GM10266 (cell line): Measurements from ENCODE around the gene ABI3BP.

Source experiments
- DNase-seq: peaks from one replicate; pipeline ENCODE4 v3.0.0; 2012; ENCODE audit errors: extremely low spot score
- TF ChIP-seq, protein P1 (sequence below): IDR thresholded peaks from 2 replicates; pipeline ENCODE4 v1.5.1; 2012; ENCODE audit warnings: mild to moderate bottlenecking, low read depth; ENCODE audit not compliant: control insufficient read depth, insufficient read depth; ENCODE audit errors: missing control alignments

ABI3BP gene

DNA sequence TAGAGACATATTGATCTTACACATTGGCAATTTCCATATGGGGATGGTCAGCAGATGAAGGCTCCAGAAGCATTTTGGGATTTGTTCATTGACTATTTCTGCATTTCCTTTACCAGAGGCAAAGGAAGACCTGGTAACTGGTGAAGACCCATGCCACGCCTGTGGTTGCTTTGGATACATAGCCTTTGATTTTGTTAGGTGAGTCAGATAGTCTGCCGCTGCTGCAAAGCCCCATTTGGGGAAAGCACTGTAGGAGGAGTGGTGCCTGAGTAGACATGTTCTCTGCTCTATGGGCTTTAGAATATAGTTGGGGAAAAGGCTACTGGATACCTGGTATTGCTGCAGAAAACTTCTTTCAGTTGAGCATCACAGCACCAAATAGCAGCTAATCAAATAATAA lies 227.2 kb downstream of the ABI3BP start:
- DNase-seq: no peak
- TF ChIP-seq, protein P1, sequence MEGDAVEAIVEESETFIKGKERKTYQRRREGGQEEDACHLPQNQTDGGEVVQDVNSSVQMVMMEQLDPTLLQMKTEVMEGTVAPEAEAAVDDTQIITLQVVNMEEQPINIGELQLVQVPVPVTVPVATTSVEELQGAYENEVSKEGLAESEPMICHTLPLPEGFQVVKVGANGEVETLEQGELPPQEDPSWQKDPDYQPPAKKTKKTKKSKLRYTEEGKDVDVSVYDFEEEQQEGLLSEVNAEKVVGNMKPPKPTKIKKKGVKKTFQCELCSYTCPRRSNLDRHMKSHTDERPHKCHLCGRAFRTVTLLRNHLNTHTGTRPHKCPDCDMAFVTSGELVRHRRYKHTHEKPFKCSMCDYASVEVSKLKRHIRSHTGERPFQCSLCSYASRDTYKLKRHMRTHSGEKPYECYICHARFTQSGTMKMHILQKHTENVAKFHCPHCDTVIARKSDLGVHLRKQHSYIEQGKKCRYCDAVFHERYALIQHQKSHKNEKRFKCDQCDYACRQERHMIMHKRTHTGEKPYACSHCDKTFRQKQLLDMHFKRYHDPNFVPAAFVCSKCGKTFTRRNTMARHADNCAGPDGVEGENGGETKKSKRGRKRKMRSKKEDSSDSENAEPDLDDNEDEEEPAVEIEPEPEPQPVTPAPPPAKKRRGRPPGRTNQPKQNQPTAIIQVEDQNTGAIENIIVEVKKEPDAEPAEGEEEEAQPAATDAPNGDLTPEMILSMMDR: no peak

DNA sequence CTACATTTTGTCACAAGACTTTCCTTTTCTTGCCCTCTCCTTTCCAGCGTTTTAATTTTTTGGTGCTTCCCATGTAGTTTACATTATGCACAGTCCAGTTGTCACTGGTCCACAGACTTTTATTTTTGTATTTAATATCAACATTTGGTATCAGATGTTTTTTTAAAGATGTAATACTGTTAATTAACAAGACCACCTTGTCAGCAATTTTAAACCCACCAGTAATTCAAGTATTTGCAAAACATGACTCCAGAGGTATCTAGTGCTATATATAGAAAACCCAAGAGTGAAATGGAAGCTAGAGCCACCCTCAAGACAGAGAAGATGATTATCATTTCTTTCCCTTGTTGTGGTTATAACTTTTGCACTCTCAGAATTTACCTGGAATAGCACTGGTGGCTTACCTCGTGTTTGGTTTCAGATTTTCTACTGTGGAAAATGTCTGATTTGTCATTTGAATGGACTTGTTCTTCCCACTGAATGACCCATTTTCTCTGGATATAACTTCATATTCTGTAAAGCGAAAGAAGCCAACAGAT lies 227.7 kb downstream of the ABI3BP start:
- TF ChIP-seq, protein P1: no peak
- DNase-seq: no peak

- no peak for DNase-seq
- TF ChIP-seq, protein P1: no peak
Measured at GRCh38 chr3:100761951-100762350, 231.3 kb downstream of the ABI3BP start.

- DNase-seq: peak; percentile 11
- TF ChIP-seq, protein P1: peak; percentile 14
Measured at GRCh38 chr3:100761211-100761942, 231.8 kb downstream of the ABI3BP start.

GRCh38 chr3:100760377-100760776 lies 232.8 kb downstream of the ABI3BP start:
- TF ChIP-seq, protein P1: no peak

DNA sequence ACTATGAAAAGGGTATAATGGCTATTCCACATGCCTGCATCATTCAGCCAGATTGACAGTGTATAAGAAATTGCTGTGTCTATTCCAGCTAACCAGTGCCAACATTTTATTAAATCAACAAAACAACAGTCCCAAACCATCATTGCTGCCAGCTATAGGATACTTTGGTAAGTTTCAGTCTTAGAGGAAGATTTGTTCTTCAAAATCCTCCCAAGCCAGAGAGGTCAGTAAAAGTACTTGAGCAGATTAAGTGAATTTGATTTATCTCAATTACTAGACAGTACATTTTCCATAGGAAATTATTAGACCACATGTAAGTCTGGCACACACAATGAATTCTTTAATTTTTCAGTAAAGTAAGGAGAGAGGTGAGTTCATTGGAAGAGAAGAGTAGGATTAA lies 233.3 kb downstream of the ABI3BP start:
- TF ChIP-seq, protein P1: no peak
- no peak for DNase-seq

More at GRCh38 chr3:100760377-100760776, 232.8 kb downstream of the ABI3BP start:
- DNase-seq: no peak

GRCh38 chr3:100759159-100759558 lies 234.1 kb downstream of the ABI3BP start:
- no peak for DNase-seq
- TF ChIP-seq, protein P1: no peak
